Kidney (tissue), 14 donors: Measurements from ENCODE around the gene MROH2A. TPM values are rescaled to one million over a fixed set of nuclear protein-coding genes. Genes with fewer than 3 reads are reported as not detected.

Experiments
- DNase-seq, 5 donors: peaks; one replicate each; pipeline ENCODE4 v3.0.0-alpha.2; 2013 to 2020
- FAIRE-seq: peaks from 2 replicates; lab custom pipeline; 2012; peaks lifted over from hg19 to GRCh38; lab: Jason Lieb, UNC
- H3K27ac ChIP-seq, 2 donors: one replicate each; pipeline ENCODE4 v1.7.0; 2013; ENCODE audit warnings: low read depth in 2 of 2, low read length in 2 of 2, inconsistent platforms in 1 of 2
- H3K27me3 ChIP-seq: one replicate; pipeline ENCODE4 v1.7.1; 2013; ENCODE audit warnings: low read length, inconsistent platforms; ENCODE audit not compliant: control insufficient read depth, insufficient read depth
- H3K36me3 ChIP-seq, 3 donors: one replicate each; pipeline versions ENCODE4 v1.7.0 to v1.7.1; 2013; ENCODE audit warnings: low read length in 3 of 3, control low read depth in 1 of 3, inconsistent platforms in 1 of 3; ENCODE audit not compliant: insufficient read depth in 3 of 3, control insufficient read depth in 2 of 3
- H3K4me1 ChIP-seq, 3 donors: one replicate each; pipeline versions ENCODE4 v1.7.0 to v1.7.1; 2013; ENCODE audit warnings: low read length in 3 of 3, inconsistent platforms in 1 of 3, low read depth in 1 of 3; ENCODE audit not compliant: control insufficient read depth in 2 of 3, insufficient read depth in 2 of 3
- H3K4me3 ChIP-seq, 3 donors: one replicate each; pipeline versions ENCODE4 v1.7.0 to v1.8.1; 2013; ENCODE audit warnings: low read length in 3 of 3, control low read depth in 1 of 3, inconsistent platforms in 1 of 3
- H3K9ac ChIP-seq, 3 donors: one replicate each; pipeline versions ENCODE4 v1.7.0 to v1.7.1; 2013; ENCODE audit warnings: low read length in 3 of 3, control low read depth in 1 of 3, inconsistent platforms in 1 of 3
- H3K9me3 ChIP-seq, 3 donors: one replicate each; pipeline versions ENCODE4 v1.7.0 to v1.7.1; 2013; ENCODE audit warnings: low read length in 3 of 3, control low read depth in 1 of 3, inconsistent platforms in 1 of 3; ENCODE audit not compliant: control insufficient read depth in 2 of 3, insufficient read depth in 1 of 3
- CTCF ChIP-seq: IDR thresholded peaks from 3 replicates; pipeline ENCODE4 v1.5.1; 2012; ENCODE audit warnings: mild to moderate bottlenecking, moderate library complexity, borderline replicate concordance; ENCODE audit not compliant: insufficient read depth; ENCODE audit errors: extremely low read depth
- intact Hi-C: fragments of 100-400 bp; cut with DNase I; formaldehyde crosslinking; loops from one replicate; pipeline ENCODE4 v1.11.1; 2022
- polyA plus RNA-seq: library from polyadenylated mRNA; stranded (reverse); fragments of 350-450 nt; fragmentation: Illumina TruSeq; extraction: RNeasy Lipid Tissue Mini Kit (QIAGEN cat#74804); gene quantifications from one replicate; pipeline ENCODE4 v1.2.3, GENCODE V29; 2014; ENCODE audit warnings: low read depth, low replicate concordance; ENCODE audit not compliant: insufficient read depth
- total RNA-seq: library from RNA; stranded (reverse); fragmentation: NEBNext Ultra II Directional; extraction: Animal tissue kit (Norgen Biotek cat#: 25700); gene quantifications from one replicate; pipeline ENCODE4 v1.2.1, GENCODE V29; 2021
- donor health status: control.
- donor health status: control.
- donor health status: control.
- donor health status: control.
- donor health status: control.
- donor health status: DM: yes; HTN: yes; CAD: no.
- donor health status: Normal renal cell carcinoma (clear cell type).

Gene MROH2A
- total and polyA plus RNA-seq, 2 donors from 2014 or later = 1.8 TPM; not detected in 1

GRCh38 chr2:233816771-233817170, 38.6 kb downstream of the MROH2A start:
- DNase-seq (peak in 2 of 5 donors; percentile 23 to 40), FAIRE-seq (no peak)
- H3K27me3 ChIP-seq = no peaks in the 10 kb centered on the region
- H3K9ac ChIP-seq = no peak overlapping the region
- H3K4me1 ChIP-seq = no peaks in the 10 kb centered on the region
- H3K4me3 ChIP-seq = no peak overlapping the region
- no peaks in the 10 kb centered on the region for H3K36me3 ChIP-seq
- TF ChIP-seq CTCF = no peak
- H3K27ac ChIP-seq = no peak overlapping the region
- intact Hi-C loops = no loop called here
- H3K9me3 ChIP-seq = no peaks in the 10 kb centered on the region

GRCh38 chr2:233817361-233817911, 39.3 kb downstream of the MROH2A start:
- Histone ChIP-seq H3K4me3 (no peak overlapping the region), H3K9ac (no peak overlapping the region), H3K4me1 (no peaks in the 10 kb centered on the region), H3K36me3 (no peaks in the 10 kb centered on the region), H3K27me3 (no peaks in the 10 kb centered on the region), H3K9me3 (no peaks in the 10 kb centered on the region), H3K27ac (no peak overlapping the region)
- TF ChIP-seq CTCF = no peak
- DNase-seq (peak in 2 of 5 donors; percentile 20 to 43), FAIRE-seq (no peak)
- intact Hi-C loops = no loop called here

- H3K4me1 ChIP-seq = no peaks in the 10 kb centered on the region
- no peak overlapping the region for H3K27ac ChIP-seq
- H3K36me3 ChIP-seq = no peaks in the 10 kb centered on the region
- no peak overlapping the region for H3K9ac ChIP-seq
- no peak overlapping the region for H3K4me3 ChIP-seq
- peak in 2 of 5 donors; percentile 27 to 37 for DNase-seq
- H3K9me3 ChIP-seq = no peaks in the 10 kb centered on the region
- intact Hi-C loops = no loop called here
- TF ChIP-seq CTCF = no peak
- FAIRE-seq = no peak
- H3K27me3 ChIP-seq = no peaks in the 10 kb centered on the region
Measured at GRCh38 chr2:233817995-233818638, 40.0 kb downstream of the MROH2A start.
